Measurements from ENCODE around the gene SLC27A5.

Gene SLC27A5

GRCh38 chr19:58499021-58499927 is 12.5 kb downstream of the SLC27A5 start (continued):
- TF ChIP-seq KLF8 (tag by site-specific recombination; IDR thresholded peaks at IDR 0.05) (peak; percentile 80), ZNF621 (tag by site-specific recombination; IDR thresholded peaks at IDR 0.05) (no peak), GLIS1 (tag by site-specific recombination; IDR thresholded peaks at IDR 0.05) (peak; percentile 46; the same call in 1 of the 2 replicates), SCRT2 (tag by site-specific recombination; IDR thresholded peaks at IDR 0.05) (peak; percentile 75), ZSCAN16 (tag by site-specific recombination; IDR thresholded peaks at IDR 0.05) (no peak), ZNF623 (tag by site-specific recombination; IDR thresholded peaks at IDR 0.05) (0 out of 2 replicates have a peak, but pooled peaks have one; percentile 17), GLI2 (tag by site-specific recombination; IDR thresholded peaks at IDR 0.05; ENCODE audit: borderline replicate concordance, low read depth) (no peak), GLI4 (tag by site-specific recombination; IDR thresholded peaks at IDR 0.05) (0 out of 2 replicates have a peak, but pooled peaks have one; percentile 66), ZNF26 (tag by site-specific recombination; IDR thresholded peaks at IDR 0.05) (no peak), ZNF600 (tag by site-specific recombination; IDR thresholded peaks at IDR 0.05) (no peak), ZNF768 (tag by site-specific recombination; IDR thresholded peaks at IDR 0.05) (peak; percentile 65; the same call in 1 of the 2 replicates), ZNF843 (tag by site-specific recombination; IDR thresholded peaks at IDR 0.05) (peak; percentile 55), RBAK (tag by site-specific recombination; IDR thresholded peaks at IDR 0.05) (no peak), OVOL3 (tag by site-specific recombination; IDR thresholded peaks at IDR 0.05) (no peak), ZNF585B (tag by site-specific recombination; IDR thresholded peaks at IDR 0.05) (no peak), ZFP3 (tag by site-specific recombination; IDR thresholded peaks at IDR 0.05; ENCODE audit: low read depth) (no peak), ZEB2 (tag by site-specific recombination; IDR thresholded peaks at IDR 0.05) (peak; percentile 62; the same call in 1 of the 2 replicates), ZNF416 (tag by site-specific recombination; IDR thresholded peaks at IDR 0.05) (no peak), ZNF629 (tag by site-specific recombination; IDR thresholded peaks at IDR 0.05) (peak; percentile 25; the same call in 1 of the 2 replicates), KLF10 (tag by site-specific recombination; IDR thresholded peaks at IDR 0.05) (no peak), ZNF274 (IDR thresholded peaks at IDR 0.05; ENCODE audit: low read length) (no peak), ZNF274 (tag by site-specific recombination; IDR thresholded peaks at IDR 0.05; ENCODE audit: borderline replicate concordance) (no peak), ZNF785 (tag by site-specific recombination; IDR thresholded peaks at IDR 0.05) (peak; percentile 61; the same call in 1 of the 2 replicates), ZNF10 (tag by site-specific recombination; IDR thresholded peaks at IDR 0.05) (no peak)
- TF ChIP-seq, protein P1, sequence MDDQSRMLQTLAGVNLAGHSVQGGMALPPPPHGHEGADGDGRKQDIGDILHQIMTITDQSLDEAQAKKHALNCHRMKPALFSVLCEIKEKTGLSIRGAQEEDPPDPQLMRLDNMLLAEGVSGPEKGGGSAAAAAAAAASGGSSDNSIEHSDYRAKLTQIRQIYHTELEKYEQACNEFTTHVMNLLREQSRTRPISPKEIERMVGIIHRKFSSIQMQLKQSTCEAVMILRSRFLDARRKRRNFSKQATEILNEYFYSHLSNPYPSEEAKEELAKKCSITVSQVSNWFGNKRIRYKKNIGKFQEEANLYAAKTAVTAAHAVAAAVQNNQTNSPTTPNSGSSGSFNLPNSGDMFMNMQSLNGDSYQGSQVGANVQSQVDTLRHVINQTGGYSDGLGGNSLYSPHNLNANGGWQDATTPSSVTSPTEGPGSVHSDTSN (CRISPR knock-in tag; IDR thresholded peaks at IDR 0.05): 0 out of 2 replicates have a peak, but pooled peaks have one; percentile 20
- TF ChIP-seq, protein P2, sequence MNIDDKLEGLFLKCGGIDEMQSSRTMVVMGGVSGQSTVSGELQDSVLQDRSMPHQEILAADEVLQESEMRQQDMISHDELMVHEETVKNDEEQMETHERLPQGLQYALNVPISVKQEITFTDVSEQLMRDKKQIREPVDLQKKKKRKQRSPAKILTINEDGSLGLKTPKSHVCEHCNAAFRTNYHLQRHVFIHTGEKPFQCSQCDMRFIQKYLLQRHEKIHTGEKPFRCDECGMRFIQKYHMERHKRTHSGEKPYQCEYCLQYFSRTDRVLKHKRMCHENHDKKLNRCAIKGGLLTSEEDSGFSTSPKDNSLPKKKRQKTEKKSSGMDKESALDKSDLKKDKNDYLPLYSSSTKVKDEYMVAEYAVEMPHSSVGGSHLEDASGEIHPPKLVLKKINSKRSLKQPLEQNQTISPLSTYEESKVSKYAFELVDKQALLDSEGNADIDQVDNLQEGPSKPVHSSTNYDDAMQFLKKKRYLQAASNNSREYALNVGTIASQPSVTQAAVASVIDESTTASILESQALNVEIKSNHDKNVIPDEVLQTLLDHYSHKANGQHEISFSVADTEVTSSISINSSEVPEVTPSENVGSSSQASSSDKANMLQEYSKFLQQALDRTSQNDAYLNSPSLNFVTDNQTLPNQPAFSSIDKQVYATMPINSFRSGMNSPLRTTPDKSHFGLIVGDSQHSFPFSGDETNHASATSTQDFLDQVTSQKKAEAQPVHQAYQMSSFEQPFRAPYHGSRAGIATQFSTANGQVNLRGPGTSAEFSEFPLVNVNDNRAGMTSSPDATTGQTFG (tag by site-specific recombination; IDR thresholded peaks at IDR 0.05; ENCODE audit: borderline replicate concordance): no peak
- TF ChIP-seq, protein P3, sequence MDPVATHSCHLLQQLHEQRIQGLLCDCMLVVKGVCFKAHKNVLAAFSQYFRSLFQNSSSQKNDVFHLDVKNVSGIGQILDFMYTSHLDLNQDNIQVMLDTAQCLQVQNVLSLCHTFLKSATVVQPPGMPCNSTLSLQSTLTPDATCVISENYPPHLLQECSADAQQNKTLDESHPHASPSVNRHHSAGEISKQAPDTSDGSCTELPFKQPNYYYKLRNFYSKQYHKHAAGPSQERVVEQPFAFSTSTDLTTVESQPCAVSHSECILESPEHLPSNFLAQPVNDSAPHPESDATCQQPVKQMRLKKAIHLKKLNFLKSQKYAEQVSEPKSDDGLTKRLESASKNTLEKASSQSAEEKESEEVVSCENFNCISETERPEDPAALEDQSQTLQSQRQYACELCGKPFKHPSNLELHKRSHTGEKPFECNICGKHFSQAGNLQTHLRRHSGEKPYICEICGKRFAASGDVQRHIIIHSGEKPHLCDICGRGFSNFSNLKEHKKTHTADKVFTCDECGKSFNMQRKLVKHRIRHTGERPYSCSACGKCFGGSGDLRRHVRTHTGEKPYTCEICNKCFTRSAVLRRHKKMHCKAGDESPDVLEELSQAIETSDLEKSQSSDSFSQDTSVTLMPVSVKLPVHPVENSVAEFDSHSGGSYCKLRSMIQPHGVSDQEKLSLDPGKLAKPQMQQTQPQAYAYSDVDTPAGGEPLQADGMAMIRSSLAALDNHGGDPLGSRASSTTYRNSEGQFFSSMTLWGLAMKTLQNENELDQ (tag by site-specific recombination; IDR thresholded peaks at IDR 0.05; ENCODE audit: low read depth): no peak
- TF ChIP-seq, protein P4, sequence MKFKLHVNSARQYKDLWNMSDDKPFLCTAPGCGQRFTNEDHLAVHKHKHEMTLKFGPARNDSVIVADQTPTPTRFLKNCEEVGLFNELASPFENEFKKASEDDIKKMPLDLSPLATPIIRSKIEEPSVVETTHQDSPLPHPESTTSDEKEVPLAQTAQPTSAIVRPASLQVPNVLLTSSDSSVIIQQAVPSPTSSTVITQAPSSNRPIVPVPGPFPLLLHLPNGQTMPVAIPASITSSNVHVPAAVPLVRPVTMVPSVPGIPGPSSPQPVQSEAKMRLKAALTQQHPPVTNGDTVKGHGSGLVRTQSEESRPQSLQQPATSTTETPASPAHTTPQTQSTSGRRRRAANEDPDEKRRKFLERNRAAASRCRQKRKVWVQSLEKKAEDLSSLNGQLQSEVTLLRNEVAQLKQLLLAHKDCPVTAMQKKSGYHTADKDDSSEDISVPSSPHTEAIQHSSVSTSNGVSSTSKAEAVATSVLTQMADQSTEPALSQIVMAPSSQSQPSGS (tag by site-specific recombination; IDR thresholded peaks at IDR 0.05; ENCODE audit: low read depth): no peak
- TF ChIP-seq, protein P5, sequence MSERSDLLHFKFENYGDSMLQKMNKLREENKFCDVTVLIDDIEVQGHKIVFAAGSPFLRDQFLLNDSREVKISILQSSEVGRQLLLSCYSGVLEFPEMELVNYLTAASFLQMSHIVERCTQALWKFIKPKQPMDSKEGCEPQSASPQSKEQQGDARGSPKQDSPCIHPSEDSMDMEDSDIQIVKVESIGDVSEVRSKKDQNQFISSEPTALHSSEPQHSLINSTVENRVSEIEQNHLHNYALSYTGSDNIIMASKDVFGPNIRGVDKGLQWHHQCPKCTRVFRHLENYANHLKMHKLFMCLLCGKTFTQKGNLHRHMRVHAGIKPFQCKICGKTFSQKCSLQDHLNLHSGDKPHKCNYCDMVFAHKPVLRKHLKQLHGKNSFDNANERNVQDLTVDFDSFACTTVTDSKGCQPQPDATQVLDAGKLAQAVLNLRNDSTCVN (tag by site-specific recombination; optimal IDR thresholded peaks at IDR 0.05): peak; percentile 30
